Measurements from ENCODE around the gene R3HDM2.

The R3HDM2 gene

GRCh38 chr12:57462912-57463253, 32.0 kb upstream of the R3HDM2 start:
- no peak overlapping the region for H3K4me3 ChIP-seq (ENCODE audit: low read length in 2 of 2)
- H4K8ac ChIP-seq (ENCODE audit: low read depth, low read length): no peak overlapping the region
- H2BK12ac ChIP-seq (ENCODE audit: low read length): no peak overlapping the region
- no CpG with 5 or more reads among the region's 5 CpGs for WGBS, 2 donors (ENCODE audit: extremely low coverage in 2 of 2, insufficient read length in 2 of 2, insufficient replicate concordance in 1 of 2)
- H4K91ac ChIP-seq (ENCODE audit: low read depth, low read length, poor library complexity): no peak overlapping the region
- H3K4me2 ChIP-seq (ENCODE audit: insufficient read depth, low read length, poor library complexity, severe bottlenecking): no peak overlapping the region
- peak overlapping the region; percentile 72 for H2AFZ ChIP-seq (ENCODE audit: low read length)
- H3K18ac ChIP-seq (ENCODE audit: low read length): no peak overlapping the region
- H3K23ac ChIP-seq (ENCODE audit: low read depth, low read length, poor library complexity): no peak overlapping the region
- no peaks in the 10 kb centered on the region for H3K36me3 ChIP-seq (replicated peaks in 1 of 2; ENCODE audit: control insufficient read depth in 2 of 2, insufficient read depth in 2 of 2, low read length in 2 of 2)
- H3K27me3 ChIP-seq (ENCODE audit: control insufficient read depth in 3 of 3, insufficient read depth in 3 of 3, low read depth in 1 of 3, low read length in 3 of 3): peaks cover 0 to 13% (median 0%) of the 10 kb centered on the region in 3 experiments
- H3K4me1 ChIP-seq (ENCODE audit: control insufficient read depth in 2 of 2, insufficient read depth in 1 of 2, low read depth in 1 of 2, low read length in 2 of 2): peaks cover 18 to 24% of the 10 kb centered on the region in 2 donors
- H2BK15ac ChIP-seq (ENCODE audit: low read length): no peak overlapping the region
- no peak overlapping the region for H2AK5ac ChIP-seq (ENCODE audit: low read depth, low read length)
- H2BK120ac ChIP-seq (ENCODE audit: low read depth, low read length): no peak overlapping the region
- no peaks in the 10 kb centered on the region for H3K9me3 ChIP-seq (replicated peaks in 1 of 2; ENCODE audit: control insufficient read depth in 2 of 2, insufficient read depth in 1 of 2, low read depth in 1 of 2, low read length in 2 of 2)
- no peak overlapping the region for H3K14ac ChIP-seq (ENCODE audit: low read length)
- no peak overlapping the region for H3K4ac ChIP-seq (ENCODE audit: low read length)
- no peak for DNase-seq (ENCODE audit: low spot score)
- no peak overlapping the region for H3K27ac ChIP-seq (replicated peaks; ENCODE audit: low read length)
- no peak overlapping the region for H3K9ac ChIP-seq (ENCODE audit: low read depth, low read length, poor library complexity)
- H2BK5ac ChIP-seq (ENCODE audit: low read length): no peak overlapping the region
- H3K79me1 ChIP-seq (ENCODE audit: low read depth, low read length): no peaks in the 10 kb centered on the region

- H3K27ac ChIP-seq (replicated peaks; ENCODE audit: low read length): no peak overlapping the region
- no CpG with 5 or more reads among the region's 28 CpGs for WGBS, 2 donors (ENCODE audit: extremely low coverage in 2 of 2, insufficient read length in 2 of 2, insufficient replicate concordance in 1 of 2)
Observed at GRCh38 chr12:57462251-57462911, 31.5 kb upstream of the R3HDM2 start.

GRCh38 chr12:57461917-57462250, 31.0 kb upstream of the R3HDM2 start:
- Histone ChIP-seq H3K9me3 (replicated peaks in 1 of 2; ENCODE audit: control insufficient read depth in 2 of 2, insufficient read depth in 1 of 2, low read depth in 1 of 2, low read length in 2 of 2) (no peaks in the 10 kb centered on the region), H3K4me1 (ENCODE audit: control insufficient read depth in 2 of 2, insufficient read depth in 1 of 2, low read depth in 1 of 2, low read length in 2 of 2) (peaks cover 18 to 24% of the 10 kb centered on the region in 2 donors), H3K14ac (ENCODE audit: low read length) (no peak overlapping the region), H2AK5ac (ENCODE audit: low read depth, low read length) (no peak overlapping the region), H3K4ac (ENCODE audit: low read length) (no peak overlapping the region), H2BK5ac (ENCODE audit: low read length) (no peak overlapping the region), H4K91ac (ENCODE audit: low read depth, low read length, poor library complexity) (no peak overlapping the region), H3K27ac (replicated peaks; ENCODE audit: low read length) (no peak overlapping the region), H4K8ac (ENCODE audit: low read depth, low read length) (no peak overlapping the region), H3K23ac (ENCODE audit: low read depth, low read length, poor library complexity) (no peak overlapping the region), H3K4me2 (ENCODE audit: insufficient read depth, low read length, poor library complexity, severe bottlenecking) (peak overlapping the region; percentile 58), H3K27me3 (ENCODE audit: control insufficient read depth in 3 of 3, insufficient read depth in 3 of 3, low read depth in 1 of 3, low read length in 3 of 3) (peaks cover 0 to 13% (median 0%) of the 10 kb centered on the region in 3 experiments), H3K79me1 (ENCODE audit: low read depth, low read length) (no peaks in the 10 kb centered on the region), H3K9ac (ENCODE audit: low read depth, low read length, poor library complexity) (no peak overlapping the region), H2AFZ (ENCODE audit: low read length) (peak overlapping the region; percentile 72), H2BK12ac (ENCODE audit: low read length) (no peak overlapping the region), H3K18ac (ENCODE audit: low read length) (no peak overlapping the region), H2BK120ac (ENCODE audit: low read depth, low read length) (no peak overlapping the region), H3K4me3 (ENCODE audit: low read length in 2 of 2) (peak overlapping the region; percentile 49 to 69), H2BK15ac (ENCODE audit: low read length) (no peak overlapping the region), H3K36me3 (replicated peaks in 1 of 2; ENCODE audit: control insufficient read depth in 2 of 2, insufficient read depth in 2 of 2, low read length in 2 of 2) (no peaks in the 10 kb centered on the region)
- DNase-seq (ENCODE audit: low spot score): peak; percentile 43
- no CpG with 5 or more reads among the region's 9 CpGs for WGBS, 2 donors (ENCODE audit: extremely low coverage in 2 of 2, insufficient read length in 2 of 2, insufficient replicate concordance in 1 of 2)

More at GRCh38 chr12:57462251-57462911, 31.5 kb upstream of the R3HDM2 start:
- no peak overlapping the region for H4K91ac ChIP-seq (ENCODE audit: low read depth, low read length, poor library complexity)
- peak overlapping the region; percentile 49 to 69 for H3K4me3 ChIP-seq (ENCODE audit: low read length in 2 of 2)
- H3K4me2 ChIP-seq (ENCODE audit: insufficient read depth, low read length, poor library complexity, severe bottlenecking): peak overlapping the region; percentile 58
- peak; percentile 88 for DNase-seq (ENCODE audit: low spot score)
- H2AK5ac ChIP-seq (ENCODE audit: low read depth, low read length): no peak overlapping the region
- no peaks in the 10 kb centered on the region for H3K9me3 ChIP-seq (replicated peaks in 1 of 2; ENCODE audit: control insufficient read depth in 2 of 2, insufficient read depth in 1 of 2, low read depth in 1 of 2, low read length in 2 of 2)
- H3K36me3 ChIP-seq (replicated peaks in 1 of 2; ENCODE audit: control insufficient read depth in 2 of 2, insufficient read depth in 2 of 2, low read length in 2 of 2): no peaks in the 10 kb centered on the region
- no peak overlapping the region for H3K4ac ChIP-seq (ENCODE audit: low read length)
- no peak overlapping the region for H3K9ac ChIP-seq (ENCODE audit: low read depth, low read length, poor library complexity)
- no peak overlapping the region for H3K18ac ChIP-seq (ENCODE audit: low read length)
- H2BK15ac ChIP-seq (ENCODE audit: low read length): no peak overlapping the region
- H3K14ac ChIP-seq (ENCODE audit: low read length): no peak overlapping the region
- no peak overlapping the region for H4K8ac ChIP-seq (ENCODE audit: low read depth, low read length)
- no peak overlapping the region for H3K23ac ChIP-seq (ENCODE audit: low read depth, low read length, poor library complexity)
- H2BK120ac ChIP-seq (ENCODE audit: low read depth, low read length): no peak overlapping the region
- peak overlapping the region; percentile 72 for H2AFZ ChIP-seq (ENCODE audit: low read length)
- no peak overlapping the region for H2BK12ac ChIP-seq (ENCODE audit: low read length)
- peaks cover 18 to 24% of the 10 kb centered on the region in 2 donors for H3K4me1 ChIP-seq (ENCODE audit: control insufficient read depth in 2 of 2, insufficient read depth in 1 of 2, low read depth in 1 of 2, low read length in 2 of 2)
- no peaks in the 10 kb centered on the region for H3K79me1 ChIP-seq (ENCODE audit: low read depth, low read length)
- H3K27me3 ChIP-seq (ENCODE audit: control insufficient read depth in 3 of 3, insufficient read depth in 3 of 3, low read depth in 1 of 3, low read length in 3 of 3): peaks cover 0 to 13% (median 0%) of the 10 kb centered on the region in 3 experiments
- no peak overlapping the region for H2BK5ac ChIP-seq (ENCODE audit: low read length)

- DNase-seq (ENCODE audit: low spot score): peak; percentile 65
Observed at GRCh38 chr12:57461276-57461916, 30.6 kb upstream of the R3HDM2 start.

More at GRCh38 chr12:57461276-57461916, 30.6 kb upstream of the R3HDM2 start:
- H2BK12ac ChIP-seq (ENCODE audit: low read length): no peak overlapping the region
- H3K79me1 ChIP-seq (ENCODE audit: low read depth, low read length): no peaks in the 10 kb centered on the region
- no peak overlapping the region for H3K9ac ChIP-seq (ENCODE audit: low read depth, low read length, poor library complexity)
- H2AK5ac ChIP-seq (ENCODE audit: low read depth, low read length): no peak overlapping the region
- H3K4me1 ChIP-seq (ENCODE audit: control insufficient read depth in 2 of 2, insufficient read depth in 1 of 2, low read depth in 1 of 2, low read length in 2 of 2): peaks cover 18 to 24% of the 10 kb centered on the region in 2 donors
- H3K36me3 ChIP-seq (replicated peaks in 1 of 2; ENCODE audit: control insufficient read depth in 2 of 2, insufficient read depth in 2 of 2, low read length in 2 of 2): no peaks in the 10 kb centered on the region
- H3K23ac ChIP-seq (ENCODE audit: low read depth, low read length, poor library complexity): no peak overlapping the region
- H2AFZ ChIP-seq (ENCODE audit: low read length): peak overlapping the region; percentile 72
- no peak overlapping the region for H3K27ac ChIP-seq (replicated peaks; ENCODE audit: low read length)
- H4K91ac ChIP-seq (ENCODE audit: low read depth, low read length, poor library complexity): no peak overlapping the region
- H2BK120ac ChIP-seq (ENCODE audit: low read depth, low read length): no peak overlapping the region
- peak overlapping the region; percentile 49 to 69 for H3K4me3 ChIP-seq (ENCODE audit: low read length in 2 of 2)
- no peak overlapping the region for H3K18ac ChIP-seq (ENCODE audit: low read length)
- H3K4ac ChIP-seq (ENCODE audit: low read length): no peak overlapping the region
- peaks cover 0 to 13% (median 0%) of the 10 kb centered on the region in 3 experiments for H3K27me3 ChIP-seq (ENCODE audit: control insufficient read depth in 3 of 3, insufficient read depth in 3 of 3, low read depth in 1 of 3, low read length in 3 of 3)
- no peak overlapping the region for H4K8ac ChIP-seq (ENCODE audit: low read depth, low read length)
- no peak overlapping the region for H3K14ac ChIP-seq (ENCODE audit: low read length)
- no peak overlapping the region for H2BK5ac ChIP-seq (ENCODE audit: low read length)
- no CpG with 5 or more reads among the region's 32 CpGs for WGBS, 2 donors (ENCODE audit: extremely low coverage in 2 of 2, insufficient read length in 2 of 2, insufficient replicate concordance in 1 of 2)
- peak overlapping the region; percentile 58 for H3K4me2 ChIP-seq (ENCODE audit: insufficient read depth, low read length, poor library complexity, severe bottlenecking)
- no peak overlapping the region for H2BK15ac ChIP-seq (ENCODE audit: low read length)
- H3K9me3 ChIP-seq (replicated peaks in 1 of 2; ENCODE audit: control insufficient read depth in 2 of 2, insufficient read depth in 1 of 2, low read depth in 1 of 2, low read length in 2 of 2): no peaks in the 10 kb centered on the region
